Stimulated activated CD8-positive, alpha-beta memory T cell treated with anti-CD3 and anti-CD28 coated beads, Interleukin-15, amount 100 ng/mL, for 24 hours (primary cell): ENCODE results near the gene SREBF1.

ENCODE experiments used
- DNase-seq: peaks from one replicate; pipeline ENCODE4 v3.0.0-alpha.2; 2020; ENCODE audit warnings: low read depth

SREBF1 gene

GRCh38 chr17:17763136-17763535 lies 73.7 kb downstream of the SREBF1 start:
- DNase-seq, result no peak

- DNase-seq, result no peak
Measured at GRCh38 chr17:17762744-17763105, 74.1 kb downstream of the SREBF1 start.
